CD4-positive, CD25-positive, alpha-beta regulatory T cell (primary cell): Measurements from ENCODE around the gene SLC6A19. TPM values are rescaled to one million over a fixed set of nuclear protein-coding genes. Genes with fewer than 3 reads are reported as not detected.

ENCODE experiments used
- ATAC-seq, 2 donors: fragments of 150-1000 bp; cut with Tn5 transposase; one replicate each; pipeline ENCODE4 v1.10.0; 2021; ENCODE audit warnings: low read depth in 2 of 2, moderate number of reproducible peaks in 2 of 2, moderate library complexity in 1 of 2
- DNase-seq, 3 donors: peaks; one replicate each; pipeline versions ENCODE4 v3.0.0 to v3.0.0-alpha.2; 2012 to 2022; ENCODE audit warnings: mixed read lengths in 1 of 3
- H3K27ac ChIP-seq: one replicate; pipeline ENCODE4 v1.7.0; 2013; ENCODE audit warnings: mild to moderate bottlenecking, low read length; ENCODE audit not compliant: insufficient read depth, poor library complexity, severe bottlenecking
- H3K27me3 ChIP-seq: one replicate; pipeline ENCODE4 v1.7.0; 2013; ENCODE audit warnings: low read length; ENCODE audit not compliant: control insufficient read depth, insufficient read depth
- H3K36me3 ChIP-seq: one replicate; pipeline ENCODE4 v1.7.0; 2013; ENCODE audit warnings: mild to moderate bottlenecking, low read length, moderate library complexity; ENCODE audit not compliant: control insufficient read depth, insufficient read depth
- H3K4me1 ChIP-seq: 2 replicates; pipeline ENCODE4 v1.7.0; 2013; ENCODE audit warnings: mild to moderate bottlenecking, low read length; ENCODE audit not compliant: insufficient read depth, control insufficient read depth, poor library complexity, severe bottlenecking
- H3K4me3 ChIP-seq: one replicate; pipeline ENCODE4 v1.7.0; 2013; ENCODE audit warnings: low read depth, mild to moderate bottlenecking, low read length, moderate library complexity
- H3K9me3 ChIP-seq, 2 experiments: 1 replicate in 1 of 2; 2 replicates in 1 of 2; pipeline ENCODE4 v1.7.0; 2013; ENCODE audit warnings: low read length in 2 of 2, mild to moderate bottlenecking in 1 of 2, moderate library complexity in 1 of 2; ENCODE audit not compliant: control insufficient read depth in 2 of 2
- H3K27ac Mint-ChIP-seq, 3 donors: one replicate each; pipeline ENCODE4 v1.8.0; 2020 to 2022; ENCODE audit warnings: mild to moderate bottlenecking in 3 of 3, mixed read lengths in 3 of 3, moderate library complexity in 2 of 3
- H3K27me3 Mint-ChIP-seq: one replicate; pipeline ENCODE4 v1.8.0; 2022; ENCODE audit warnings: mild to moderate bottlenecking, mixed read lengths
- H3K36me3 Mint-ChIP-seq: one replicate; pipeline ENCODE4 v1.8.0; 2020; ENCODE audit warnings: mixed read lengths
- H3K4me1 Mint-ChIP-seq, 4 donors: one replicate each; pipeline ENCODE4 v1.8.0; 2020 to 2022; ENCODE audit warnings: mixed read lengths in 4 of 4, mild to moderate bottlenecking in 1 of 4
- H3K4me3 Mint-ChIP-seq, 4 donors: one replicate each; pipeline ENCODE4 v1.8.0; 2020 to 2022; ENCODE audit warnings: mild to moderate bottlenecking in 4 of 4, mixed read lengths in 4 of 4, moderate library complexity in 3 of 4
- H3K9me3 Mint-ChIP-seq, 7 donors: one replicate each; pipeline ENCODE4 v1.8.0; 2020 to 2022; ENCODE audit warnings: mixed read lengths in 7 of 7, mild to moderate bottlenecking in 3 of 7, moderate library complexity in 2 of 7
- polyA plus RNA-seq, 4 donors: library from polyadenylated mRNA; unstranded; fragments of 300-500 nt; fragmentation: Illumina TruSeq; gene quantifications; one replicate each; pipeline ENCODE4 v1.2.3, GENCODE V29; 2021
- total RNA-seq: library from RNA; stranded (reverse); gene quantifications from one replicate; pipeline ENCODE4 v1.2.3, GENCODE V29; 2022

Gene SLC6A19
- total and polyA plus RNA-seq, 5 donors from 2014 or later, result not detected

GRCh38 chr5:1216211-1216917 is 15.0 kb downstream of the SLC6A19 start:
- Histone ChIP-seq H3K27me3 (no peaks in the 10 kb centered on the region), H3K27ac (no peak overlapping the region), H3K9me3 (no peaks in the 10 kb centered on the region), H3K4me3 (no peak overlapping the region), H3K4me1 (no peaks in the 10 kb centered on the region), H3K36me3 (no peaks in the 10 kb centered on the region)
- Mint-ChIP-seq H3K27ac (no peak overlapping the region), H3K36me3 (no peaks in the 10 kb centered on the region), H3K4me3 (no peak overlapping the region), H3K9me3 (peaks cover 0 to 4% (median 0%) of the 10 kb centered on the region in 7 donors), H3K4me1 (peaks cover 0 to 3% (median 0%) of the 10 kb centered on the region in 4 donors), H3K27me3 (no peaks in the 10 kb centered on the region)
- ATAC-seq (no peak), DNase-seq (no peak)

GRCh38 chr5:1216918-1217295 is 15.5 kb downstream of the SLC6A19 start:
- H3K36me3 ChIP-seq, result no peaks in the 10 kb centered on the region
- no peaks in the 10 kb centered on the region for H3K27me3 ChIP-seq
- no peak overlapping the region for H3K27ac ChIP-seq
- no peaks in the 10 kb centered on the region for H3K27me3 Mint-ChIP-seq
- H3K4me3 ChIP-seq, result no peak overlapping the region
- ATAC-seq (no peak), DNase-seq (no peak)
- H3K4me1 Mint-ChIP-seq, result peaks cover 0 to 3% (median 0%) of the 10 kb centered on the region in 4 donors
- H3K27ac Mint-ChIP-seq, result no peak overlapping the region
- H3K9me3 ChIP-seq, result no peaks in the 10 kb centered on the region
- H3K9me3 Mint-ChIP-seq, result peaks cover 0 to 2% (median 0%) of the 10 kb centered on the region in 7 donors
- no peaks in the 10 kb centered on the region for H3K36me3 Mint-ChIP-seq
- H3K4me3 Mint-ChIP-seq, result no peak overlapping the region
- no peaks in the 10 kb centered on the region for H3K4me1 ChIP-seq

GRCh38 chr5:1217596-1218206 is 16.3 kb downstream of the SLC6A19 start:
- Mint-ChIP-seq H3K36me3 (no peaks in the 10 kb centered on the region), H3K9me3 (peaks cover 0 to 2% (median 0%) of the 10 kb centered on the region in 7 donors), H3K4me1 (peaks cover 0 to 3% (median 0%) of the 10 kb centered on the region in 4 donors), H3K27ac (no peak overlapping the region), H3K4me3 (no peak overlapping the region), H3K27me3 (no peaks in the 10 kb centered on the region)
- no peak overlapping the region for H3K4me3 ChIP-seq
- no peaks in the 10 kb centered on the region for H3K9me3 ChIP-seq
- no peaks in the 10 kb centered on the region for H3K36me3 ChIP-seq
- no peaks in the 10 kb centered on the region for H3K4me1 ChIP-seq
- H3K27ac ChIP-seq, result no peak overlapping the region
- DNase-seq (no peak), ATAC-seq (no peak)
- no peaks in the 10 kb centered on the region for H3K27me3 ChIP-seq

GRCh38 chr5:1218351-1219080 is 17.1 kb downstream of the SLC6A19 start:
- Mint-ChIP-seq H3K4me1 (peaks cover 0 to 3% (median 0%) of the 10 kb centered on the region in 4 donors), H3K9me3 (peaks cover 0 to 2% (median 0%) of the 10 kb centered on the region in 7 donors)
- no peak overlapping the region for H3K4me3 ChIP-seq

GRCh38 chr5:1219098-1219767 is 17.8 kb downstream of the SLC6A19 start:
- Mint-ChIP-seq H3K4me3 (no peak overlapping the region), H3K27ac (no peak overlapping the region), H3K36me3 (no peaks in the 10 kb centered on the region), H3K4me1 (peaks cover 0 to 3% (median 0%) of the 10 kb centered on the region in 4 donors), H3K27me3 (no peaks in the 10 kb centered on the region), H3K9me3 (peaks cover 0 to 2% (median 0%) of the 10 kb centered on the region in 7 donors)
- H3K27me3 ChIP-seq, result no peaks in the 10 kb centered on the region
- no peak overlapping the region for H3K27ac ChIP-seq
- no peak for ATAC-seq
- H3K4me3 ChIP-seq, result no peak overlapping the region
- no peaks in the 10 kb centered on the region for H3K36me3 ChIP-seq
- H3K9me3 ChIP-seq, result no peaks in the 10 kb centered on the region
- no peaks in the 10 kb centered on the region for H3K4me1 ChIP-seq
- DNase-seq, result no peak

More at GRCh38 chr5:1218351-1219080, 17.1 kb downstream of the SLC6A19 start:
- Mint-ChIP-seq H3K27me3 (no peaks in the 10 kb centered on the region), H3K4me3 (no peak overlapping the region), H3K36me3 (no peaks in the 10 kb centered on the region), H3K27ac (no peak overlapping the region)
- H3K9me3 ChIP-seq, result no peaks in the 10 kb centered on the region
- DNase-seq (no peak), ATAC-seq (no peak)
- no peaks in the 10 kb centered on the region for H3K27me3 ChIP-seq
- H3K36me3 ChIP-seq, result no peaks in the 10 kb centered on the region
- no peak overlapping the region for H3K27ac ChIP-seq
- H3K4me1 ChIP-seq, result no peaks in the 10 kb centered on the region

- H3K4me1 ChIP-seq, result no peaks in the 10 kb centered on the region
- no peak overlapping the region for H3K27ac Mint-ChIP-seq
- H3K27me3 ChIP-seq, result no peaks in the 10 kb centered on the region
- DNase-seq, result no peak
- no peak overlapping the region for H3K4me3 Mint-ChIP-seq
- no peaks in the 10 kb centered on the region for H3K27me3 Mint-ChIP-seq
- peaks cover 0 to 3% (median 0%) of the 10 kb centered on the region in 4 donors for H3K4me1 Mint-ChIP-seq
- ATAC-seq, result no peak
- no peaks in the 10 kb centered on the region for H3K9me3 ChIP-seq
- H3K9me3 Mint-ChIP-seq, result peaks cover 0 to 2% (median 0%) of the 10 kb centered on the region in 7 donors
- H3K27ac ChIP-seq, result no peak overlapping the region
- H3K36me3 ChIP-seq, result no peaks in the 10 kb centered on the region
- H3K36me3 Mint-ChIP-seq, result no peaks in the 10 kb centered on the region
- H3K4me3 ChIP-seq, result no peak overlapping the region
These were observed 18.3 kb downstream of the SLC6A19 start for GRCh38 chr5:1219768-1220100.

- no peak overlapping the region for H3K4me3 ChIP-seq
- H3K4me1 ChIP-seq, result no peaks in the 10 kb centered on the region
- no peaks in the 10 kb centered on the region for H3K9me3 ChIP-seq
- Mint-ChIP-seq H3K9me3 (peaks cover 0 to 2% (median 0%) of the 10 kb centered on the region in 7 donors), H3K27ac (no peak overlapping the region), H3K4me1 (peaks cover 0 to 3% (median 0%) of the 10 kb centered on the region in 4 donors), H3K27me3 (no peaks in the 10 kb centered on the region), H3K36me3 (no peaks in the 10 kb centered on the region), H3K4me3 (no peak overlapping the region)
- H3K27ac ChIP-seq, result no peak overlapping the region
- no peaks in the 10 kb centered on the region for H3K27me3 ChIP-seq
- no peak for ATAC-seq
- no peaks in the 10 kb centered on the region for H3K36me3 ChIP-seq
- DNase-seq, result no peak
These were observed 19.0 kb downstream of the SLC6A19 start for GRCh38 chr5:1220351-1220750.
